Measurements from ENCODE around the gene CGB1.

The CGB1 gene

DNA sequence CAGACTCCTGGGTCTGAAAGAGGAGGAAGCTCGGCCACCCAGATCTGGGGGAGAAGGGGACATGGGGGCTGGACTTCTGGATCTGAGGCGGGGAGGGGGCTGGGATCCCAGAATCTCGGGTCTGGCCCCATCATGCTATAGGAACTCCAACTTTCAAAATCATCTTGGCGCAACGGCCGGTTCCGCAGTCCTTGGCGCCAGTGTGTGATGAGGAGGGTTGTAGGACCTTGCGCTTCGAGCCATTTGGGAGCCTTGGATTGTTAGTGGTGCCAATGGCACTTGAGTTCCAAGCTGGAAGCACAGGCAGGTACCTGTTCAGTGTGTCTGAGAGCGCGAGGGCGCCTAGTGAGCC, 42.7 kb downstream of the CGB1 start:
- DNase-seq (no peak), ATAC-seq (no peak)

DNA sequence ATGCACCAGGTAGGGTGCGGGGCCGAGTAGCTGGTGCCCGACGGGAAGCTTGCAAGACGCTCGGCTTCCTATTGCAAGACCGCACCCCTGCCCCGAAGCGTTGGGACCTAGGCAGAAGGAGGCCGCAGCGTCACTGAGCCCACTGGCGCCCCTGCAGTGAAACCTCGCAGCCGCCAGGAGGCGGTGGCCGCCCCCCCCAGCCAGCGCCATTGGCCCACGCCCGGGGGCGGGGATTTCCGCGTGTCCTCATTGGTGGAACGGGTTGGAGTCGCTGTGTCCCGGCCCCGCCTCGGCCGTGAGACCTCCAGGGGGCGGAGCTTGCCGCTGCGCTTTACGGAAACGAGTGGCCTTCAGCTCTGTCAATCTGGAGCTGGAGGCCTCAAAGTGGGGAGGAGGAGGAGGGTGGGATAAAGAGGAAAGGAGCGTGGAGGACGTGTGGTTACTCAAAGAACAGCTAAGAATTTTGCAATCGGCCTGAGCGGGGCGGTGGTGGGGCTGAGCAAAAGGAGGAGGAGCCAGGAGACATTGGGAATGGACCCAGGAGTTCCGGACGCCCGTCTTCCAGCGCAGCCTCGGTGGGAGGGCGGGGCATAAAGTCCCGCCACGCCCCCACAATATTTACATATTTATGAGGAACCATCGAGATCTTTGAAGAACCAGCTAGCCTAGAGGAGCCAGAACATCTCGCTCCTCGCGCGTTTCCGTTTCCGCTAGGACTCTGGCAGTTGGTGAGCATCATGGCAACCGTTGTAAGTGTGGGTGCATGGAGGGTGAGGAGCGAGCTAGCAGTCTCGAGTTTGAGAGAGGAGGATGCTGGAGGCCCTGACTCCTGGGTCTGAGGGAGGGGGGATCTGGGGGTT, 43.3 kb downstream of the CGB1 start, which contains the start of the genes GYS1 and RUVBL2:
Gene GYS1, minus strand, starts transcription at position 135 of the 860 bp plus-strand sequence. CDS start 197 bp downstream, outside the sequence.
Gene RUVBL2, plus strand, starts transcription at position 713 of the 860 bp plus-strand sequence. Its CDS starts 25 bp downstream, at position 738.
- ATAC-seq (peak; percentile 95), DNase-seq (peak; percentile 100)

DNA sequence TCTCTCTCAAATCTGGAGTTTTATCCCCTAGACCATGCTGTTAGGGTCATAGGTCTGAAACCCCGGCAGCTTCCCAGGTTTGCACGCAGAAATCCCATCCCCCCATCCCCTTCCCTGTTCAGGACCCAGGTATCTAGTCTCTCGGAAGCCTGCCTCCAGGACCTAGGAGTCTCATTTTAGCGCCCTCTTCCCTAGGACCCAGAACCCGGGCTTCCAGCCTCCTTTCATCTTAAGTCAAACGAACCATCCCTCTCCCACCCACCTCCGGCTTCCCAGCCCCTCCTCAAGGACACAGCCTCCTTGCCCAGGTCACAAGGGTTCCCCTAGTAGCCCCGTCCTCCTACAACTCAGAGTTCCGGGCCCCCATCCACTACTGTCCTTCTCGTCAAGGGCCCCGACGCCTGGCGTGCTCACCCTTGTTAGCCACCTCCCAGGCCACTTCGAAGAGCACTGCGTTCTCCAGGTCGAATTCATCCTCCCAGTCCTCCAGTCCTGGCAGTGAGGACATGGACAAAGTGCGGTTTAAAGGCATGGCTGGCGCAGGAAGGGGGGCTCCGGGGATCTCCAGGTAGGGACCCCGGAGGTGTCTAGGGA, 44.0 kb downstream of the CGB1 start:
- DNase-seq, result peak; percentile 31
- no peak for ATAC-seq

DNA sequence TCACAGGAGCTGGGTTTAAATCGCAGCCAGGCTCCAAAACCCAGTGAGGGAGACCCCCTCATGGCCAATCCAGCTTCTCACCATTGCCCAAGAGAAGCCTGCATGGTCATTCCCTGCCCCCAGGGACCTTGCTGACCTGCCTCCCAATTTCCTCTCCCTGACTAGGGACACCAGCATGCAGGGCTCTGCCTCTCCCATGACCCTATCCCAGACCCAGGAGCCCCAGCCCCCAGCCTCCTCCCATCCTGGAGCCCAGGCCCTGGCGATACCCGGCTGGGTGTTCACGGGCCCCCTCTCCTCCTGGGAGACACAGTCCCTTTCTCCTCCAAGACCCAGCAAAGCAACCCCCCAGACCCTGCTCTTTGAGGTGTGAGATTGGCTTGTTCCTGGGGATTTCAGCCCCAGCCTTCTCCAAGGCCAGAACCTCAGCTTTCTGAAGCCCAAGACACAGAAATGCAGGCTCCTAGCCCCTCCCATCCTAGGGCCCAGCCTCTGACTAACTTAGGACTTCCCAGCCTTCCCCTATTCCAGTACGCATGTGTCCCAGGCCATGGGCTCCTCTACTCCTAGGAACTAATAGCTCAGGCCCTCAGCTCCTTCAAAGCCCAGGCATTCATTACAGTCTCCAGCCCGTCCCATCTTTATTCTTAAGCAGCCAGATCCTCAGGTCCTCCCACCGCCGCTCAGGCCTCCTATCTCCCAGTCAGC, 44.7 kb downstream of the CGB1 start:
- no peak for ATAC-seq
- no peak for DNase-seq

DNA sequence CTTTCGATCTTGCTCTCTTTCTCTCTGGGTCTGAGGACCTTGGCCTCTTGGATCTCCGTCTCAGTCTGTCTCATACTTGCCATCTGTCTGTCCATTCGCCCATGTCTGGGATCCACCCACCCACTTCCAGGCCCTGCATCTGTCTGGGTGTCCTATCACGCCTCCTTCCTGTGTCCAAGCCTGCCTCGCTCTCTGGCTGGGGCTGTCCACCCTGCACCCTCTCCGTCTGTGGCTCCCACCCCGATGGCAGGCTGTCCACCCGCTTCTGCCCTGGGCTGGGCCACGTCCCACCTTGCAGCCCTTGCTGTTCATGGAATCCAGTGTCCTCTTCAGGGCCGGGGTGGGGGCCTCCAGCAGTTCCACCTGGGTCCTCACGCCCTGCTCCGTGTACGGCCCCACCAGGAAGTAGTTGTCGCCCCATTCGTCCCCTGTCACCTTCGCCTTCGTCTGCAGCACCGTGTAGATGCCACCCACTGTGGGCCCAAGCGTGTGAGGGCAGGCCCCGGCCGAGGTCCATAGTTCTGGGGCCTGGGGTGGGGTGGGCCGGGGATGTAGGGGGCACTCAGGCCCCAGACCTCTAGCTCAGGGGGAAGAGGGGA, 45.6 kb downstream of the CGB1 start:
- DNase-seq (no peak), ATAC-seq (no peak)

DNA sequence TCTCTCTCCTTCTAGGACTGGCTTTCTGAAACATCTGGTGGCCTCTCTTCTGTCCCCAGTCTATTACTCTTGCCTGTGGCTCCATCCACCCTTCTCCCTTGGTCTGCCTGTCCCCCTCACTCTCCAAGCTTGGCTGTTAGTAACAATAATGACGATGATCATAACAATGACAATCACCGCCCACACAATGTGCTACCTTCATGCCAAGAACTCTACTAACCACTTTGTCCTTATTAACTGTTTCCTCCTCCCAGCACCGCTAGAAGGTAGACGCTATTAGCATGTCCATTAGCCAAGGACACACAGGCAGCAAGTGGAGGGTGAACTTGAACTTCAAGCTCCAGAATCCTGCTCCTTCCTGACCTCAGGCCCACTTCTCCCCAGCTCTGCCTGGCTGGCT, 46.3 kb downstream of the CGB1 start:
- DNase-seq, result no peak
- no peak for ATAC-seq

DNA sequence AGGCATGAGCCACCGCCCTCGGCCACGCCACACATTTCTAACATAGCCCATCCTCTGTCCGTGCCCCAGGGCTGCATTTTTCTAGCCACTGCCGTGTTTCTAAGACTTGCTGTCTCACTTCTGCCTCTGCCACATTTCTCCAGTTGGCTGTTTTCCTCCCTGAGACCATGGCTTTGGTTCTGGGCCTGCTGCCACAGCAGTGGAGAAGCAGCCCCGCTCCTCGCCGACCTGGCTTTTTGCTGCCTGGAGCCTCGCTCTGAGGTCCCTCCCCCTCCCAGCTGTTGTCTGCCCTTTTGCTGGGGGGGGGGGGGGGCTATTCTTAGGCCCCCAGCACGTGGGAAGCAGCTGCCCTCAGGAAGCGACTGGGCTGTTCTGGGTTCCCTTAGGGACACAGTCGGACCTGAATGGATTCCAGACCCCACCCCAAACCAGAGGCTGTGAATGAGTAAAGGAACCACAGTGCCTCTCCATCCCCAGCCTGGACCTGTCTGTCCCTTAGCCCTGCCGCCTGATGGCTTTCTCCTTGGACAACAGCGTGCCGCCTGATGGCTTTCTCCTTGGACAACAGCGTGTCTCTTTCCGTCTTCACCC, 46.9 kb downstream of the CGB1 start:
- ATAC-seq, result no peak

DNA sequence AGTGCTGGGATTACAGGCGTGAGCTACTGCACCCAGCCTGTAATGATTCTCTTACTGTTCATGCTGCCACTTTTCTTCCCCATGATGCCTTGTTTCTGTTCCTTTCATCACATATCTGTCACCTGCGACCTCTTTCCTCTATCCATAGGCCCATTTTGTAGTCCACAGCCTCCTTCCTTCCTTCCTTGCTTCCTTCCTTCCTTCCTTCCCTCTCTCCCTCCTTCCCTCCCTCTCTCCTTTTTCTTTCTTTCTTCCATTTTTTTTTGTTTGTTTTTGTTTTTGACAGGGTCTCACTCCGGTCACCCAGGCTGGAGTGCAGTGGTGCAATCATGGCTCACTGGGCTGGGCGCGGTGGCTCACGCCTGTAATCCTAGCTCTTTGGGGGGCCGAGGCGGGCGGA, 47.8 kb downstream of the CGB1 start:
- DNase-seq (no peak), ATAC-seq (no peak)

More for the DNA sequence above, 46.9 kb downstream of the CGB1 start:
- no peak for DNase-seq

DNA sequence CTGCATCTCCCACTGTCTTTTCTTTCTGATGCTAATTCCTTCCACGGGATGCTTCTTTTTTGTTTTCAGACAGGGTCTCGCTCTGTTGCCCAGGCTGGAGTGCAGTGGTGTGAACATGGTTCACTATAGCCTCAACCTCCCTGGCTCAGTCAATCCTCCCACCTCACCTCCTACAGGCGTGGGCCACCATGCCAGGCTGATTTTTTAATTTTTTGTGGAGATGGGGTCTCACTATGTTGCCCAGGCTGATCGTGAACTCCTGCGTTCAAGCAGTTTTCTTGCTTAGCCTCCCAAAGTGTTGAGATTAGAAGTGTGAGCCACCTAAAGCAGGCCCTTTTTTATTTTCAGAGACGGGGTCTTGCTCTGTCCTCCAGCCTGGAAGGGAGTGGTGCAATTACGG, 48.4 kb downstream of the CGB1 start:
- ATAC-seq (no peak), DNase-seq (no peak)

DNA sequence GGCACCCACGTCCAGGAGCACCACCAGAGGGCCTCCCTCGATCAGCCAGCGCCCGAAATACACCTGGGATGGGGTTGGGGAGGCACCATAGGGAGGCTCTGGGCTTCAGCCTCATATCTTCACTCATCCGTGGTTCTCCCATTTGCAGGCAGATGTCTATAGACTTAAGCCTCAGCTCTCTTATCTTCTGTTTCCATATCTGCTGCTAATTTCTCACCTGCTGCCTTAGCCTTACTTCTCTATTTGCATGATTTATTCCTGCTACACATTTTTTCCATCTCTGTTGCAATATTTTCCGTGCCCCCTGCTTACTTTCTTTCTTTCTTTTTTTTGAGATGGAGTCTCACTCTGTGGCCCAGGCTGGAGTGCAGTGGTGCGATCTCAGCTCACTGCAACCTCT, 49.4 kb downstream of the CGB1 start:
- no peak for DNase-seq
- ATAC-seq, result peak; percentile 67

DNA sequence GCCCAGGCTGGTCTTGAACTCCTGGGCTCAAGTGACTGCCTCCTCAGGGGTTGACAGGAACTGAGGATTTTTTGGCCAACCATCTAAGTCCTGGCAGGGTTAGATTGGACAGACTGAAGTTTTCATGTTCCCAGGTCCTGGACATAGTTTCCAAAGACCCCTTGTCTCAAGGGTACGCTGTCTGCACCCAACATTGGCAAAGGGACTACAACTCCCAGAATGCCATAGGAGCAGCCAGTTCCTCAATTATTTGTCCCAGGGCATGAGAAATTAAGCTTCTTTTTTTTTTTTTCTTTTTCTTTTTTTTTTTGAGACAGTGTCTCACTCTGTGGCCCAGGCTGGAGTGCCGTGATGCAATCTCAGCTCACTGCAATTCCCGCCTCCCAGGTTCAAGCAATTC, 50.5 kb downstream of the CGB1 start:
- ATAC-seq (no peak), DNase-seq (no peak)

DNA sequence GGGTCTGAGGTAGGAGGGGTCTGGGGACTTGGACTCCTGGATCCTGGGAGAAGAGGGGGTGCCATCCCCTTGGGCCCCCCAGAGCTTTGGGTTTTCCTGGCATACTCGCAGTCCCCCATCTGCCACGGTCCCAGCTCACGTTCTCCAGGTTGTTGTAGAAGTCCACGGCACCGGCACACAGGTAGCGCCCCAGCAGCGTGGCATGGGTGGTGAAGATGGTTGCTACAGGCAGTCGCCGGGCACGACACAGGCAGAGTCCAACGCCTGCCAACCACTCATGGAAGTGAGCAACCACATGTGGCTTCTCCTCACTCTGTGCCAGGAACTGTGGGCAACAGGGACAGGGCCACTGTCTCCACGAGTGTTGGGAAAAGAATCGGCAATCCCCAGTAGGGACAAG, 51.0 kb downstream of the CGB1 start:
- no peak for ATAC-seq

More for the DNA sequence above, 51.0 kb downstream of the CGB1 start:
- DNase-seq, result no peak
